Measurements from ENCODE around the gene TSN. TPM values are rescaled to one million over a fixed set of nuclear protein-coding genes. Genes with fewer than 3 reads are reported as not detected.

TSN gene
- total and polyA plus RNA-seq, 9 of the 15 experiments (the other 6 are each of a cell fraction or from before 2014, with no cell fraction given), result 63.2 to 152 (median 95.2) TPM

DNA sequence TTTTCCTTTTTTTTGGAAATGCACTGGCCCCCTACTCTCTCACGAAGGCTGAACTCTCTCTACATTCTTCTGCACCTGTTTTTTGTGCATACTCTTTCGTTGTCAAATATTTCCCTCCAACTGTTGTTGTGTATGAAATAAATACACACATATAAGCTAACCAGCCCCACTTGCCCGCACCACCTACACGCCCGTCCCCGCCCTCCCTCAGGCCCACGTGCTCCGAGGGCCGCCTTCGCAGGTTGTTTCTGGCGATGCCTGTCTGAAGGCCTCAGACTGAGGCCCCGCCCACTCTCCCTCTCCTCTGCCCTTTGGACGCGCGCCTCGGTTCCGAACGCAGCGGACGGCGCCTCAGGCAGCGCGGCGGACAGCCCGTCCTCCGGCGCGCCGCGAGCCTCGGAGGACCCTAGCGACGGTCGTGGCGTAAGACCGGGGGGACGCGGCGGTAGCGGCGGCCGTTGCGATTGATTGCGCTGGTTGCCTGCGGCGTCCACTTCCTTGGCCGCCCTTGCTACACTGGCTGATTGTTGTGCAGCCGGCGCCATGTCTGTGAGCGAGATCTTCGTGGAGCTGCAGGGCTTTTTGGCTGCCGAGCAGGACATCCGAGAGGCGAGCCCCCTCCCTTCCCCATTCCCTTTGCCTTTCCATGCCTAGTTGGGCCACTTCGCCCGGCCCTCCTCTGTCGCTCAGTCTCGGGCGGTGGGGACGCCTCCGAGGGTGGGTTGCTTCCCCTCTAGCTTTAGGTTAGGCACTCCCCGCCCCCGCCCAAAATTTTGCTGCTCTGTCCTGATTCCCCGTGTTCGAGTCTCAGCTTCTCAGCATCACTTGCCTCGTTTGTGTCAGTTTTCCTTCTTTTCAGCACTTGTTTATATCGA, at the start of gene TSN (continued):
- TF ChIP-seq MBD2 (IDR thresholded peaks at IDR 0.05; ENCODE audit: borderline replicate concordance, low read depth) (peak; percentile 79; the same call in 1 of the 2 replicates), ZFPM2 (CRISPR knock-in tag; IDR thresholded peaks at IDR 0.05) (no peak), EP300 (IDR thresholded peaks at IDR 0.05; ENCODE audit: low read length) (peak; percentile 40; the same call in 1 of the 2 replicates), HDAC6 (IDR thresholded peaks at IDR 0.05; ENCODE audit: low read depth, low read length) (peak; percentile 98), HIVEP1 (CRISPR knock-in tag; IDR thresholded peaks at IDR 0.05) (no peak), SRSF9 (IDR thresholded peaks at IDR 0.05; ENCODE audit: borderline replicate concordance, low read depth, low read length) (no peak), KLF13 (tag; IDR thresholded peaks at IDR 0.05; ENCODE audit: borderline replicate concordance, low read depth) (peak; percentile 99), TCFL5 (CRISPR knock-in tag; conservative IDR thresholded peaks at IDR 0.05) (no peak), MAFF (IDR thresholded peaks at IDR 0.05; ENCODE audit: low read length) (no peak), TARDBP (IDR thresholded peaks at IDR 0.05) (no peak), SIX5 (IDR thresholded peaks at IDR 0.05; ENCODE audit: borderline replicate concordance in 1 of 2, insufficient read depth in 1 of 2, low read depth in 1 of 2, low read length in 2 of 2) (peak; percentile 60 to 68; a peak in 3 of 4 replicates), REST (IDR thresholded peaks at IDR 0.05; ENCODE audit: borderline replicate concordance) (peak; percentile 23; the same call in 1 of the 2 replicates), REST (CRISPR knock-in tag; IDR thresholded peaks at IDR 0.05; ENCODE audit: low read depth) (0 out of 2 replicates have a peak, but pooled peaks have one; percentile 28), RAD51 (IDR thresholded peaks at IDR 0.05; ENCODE audit: borderline replicate concordance, low read depth) (peak; percentile 84), RNF2 (IDR thresholded peaks at IDR 0.05) (peak; percentile 90), TAF15 (IDR thresholded peaks at IDR 0.05; ENCODE audit: low read depth, low read length) (no peak)
- TF ChIP-seq, protein P1, sequence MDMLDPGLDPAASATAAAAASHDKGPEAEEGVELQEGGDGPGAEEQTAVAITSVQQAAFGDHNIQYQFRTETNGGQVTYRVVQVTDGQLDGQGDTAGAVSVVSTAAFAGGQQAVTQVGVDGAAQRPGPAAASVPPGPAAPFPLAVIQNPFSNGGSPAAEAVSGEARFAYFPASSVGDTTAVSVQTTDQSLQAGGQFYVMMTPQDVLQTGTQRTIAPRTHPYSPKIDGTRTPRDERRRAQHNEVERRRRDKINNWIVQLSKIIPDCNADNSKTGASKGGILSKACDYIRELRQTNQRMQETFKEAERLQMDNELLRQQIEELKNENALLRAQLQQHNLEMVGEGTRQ (CRISPR knock-in tag; IDR thresholded peaks at IDR 0.05), result peak; percentile 93
- TF ChIP-seq, protein P2, sequence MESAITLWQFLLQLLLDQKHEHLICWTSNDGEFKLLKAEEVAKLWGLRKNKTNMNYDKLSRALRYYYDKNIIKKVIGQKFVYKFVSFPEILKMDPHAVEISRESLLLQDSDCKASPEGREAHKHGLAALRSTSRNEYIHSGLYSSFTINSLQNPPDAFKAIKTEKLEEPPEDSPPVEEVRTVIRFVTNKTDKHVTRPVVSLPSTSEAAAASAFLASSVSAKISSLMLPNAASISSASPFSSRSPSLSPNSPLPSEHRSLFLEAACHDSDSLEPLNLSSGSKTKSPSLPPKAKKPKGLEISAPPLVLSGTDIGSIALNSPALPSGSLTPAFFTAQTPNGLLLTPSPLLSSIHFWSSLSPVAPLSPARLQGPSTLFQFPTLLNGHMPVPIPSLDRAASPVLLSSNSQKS (CRISPR knock-in tag; IDR thresholded peaks at IDR 0.05), result no peak
